ENCODE measurements around the gene UHRF1. TPM values are rescaled to one million over a fixed set of nuclear protein-coding genes. Genes with fewer than 3 reads are reported as not detected.

UHRF1 gene
- total and polyA plus RNA-seq, 2 donors from 2014 or later: 0.19 to 3.1 TPM

DNA sequence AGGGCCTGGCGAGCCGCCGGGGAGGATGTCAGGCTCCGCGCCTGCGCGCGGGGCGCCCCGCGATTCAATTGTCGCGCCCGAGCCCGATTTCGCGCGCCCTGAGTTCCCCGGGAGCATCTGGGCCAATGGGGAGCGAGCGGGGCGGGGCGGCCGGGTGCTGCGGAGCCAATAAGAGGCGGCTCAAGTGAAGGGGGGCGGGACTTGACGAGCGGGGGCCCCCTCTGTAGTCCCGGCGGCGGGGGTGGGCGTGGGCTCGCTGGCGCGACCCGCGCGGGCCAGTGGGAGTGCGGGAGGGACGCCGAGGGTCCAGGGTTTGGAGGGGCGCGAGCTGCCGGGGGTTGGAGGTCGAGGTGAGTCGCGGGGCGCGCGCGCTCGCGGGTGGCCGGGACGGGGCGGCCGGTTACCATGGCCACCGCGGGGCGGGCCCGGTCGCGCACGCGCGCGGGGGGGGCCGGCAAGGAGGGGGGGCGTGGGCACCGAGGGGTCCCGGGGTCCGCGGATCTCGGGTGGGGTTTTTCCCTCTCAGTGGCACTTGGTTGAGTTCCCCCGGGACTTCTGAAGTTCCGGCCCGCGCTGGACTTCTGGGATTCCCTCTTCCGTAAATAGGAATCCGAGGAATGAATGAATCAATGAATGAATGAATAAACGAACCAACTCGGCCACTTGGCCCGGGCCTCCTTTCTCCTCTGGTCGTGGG is 744 bp downstream of the UHRF1 start:
- H3K4me3 ChIP-seq (ENCODE audit: low read length in 3 of 3): peak overlapping the region; percentile 44 to 72 (median 59)
- DNase-seq: peak; percentile 92 to 98 (median 95)
- TF ChIP-seq, protein P1, sequence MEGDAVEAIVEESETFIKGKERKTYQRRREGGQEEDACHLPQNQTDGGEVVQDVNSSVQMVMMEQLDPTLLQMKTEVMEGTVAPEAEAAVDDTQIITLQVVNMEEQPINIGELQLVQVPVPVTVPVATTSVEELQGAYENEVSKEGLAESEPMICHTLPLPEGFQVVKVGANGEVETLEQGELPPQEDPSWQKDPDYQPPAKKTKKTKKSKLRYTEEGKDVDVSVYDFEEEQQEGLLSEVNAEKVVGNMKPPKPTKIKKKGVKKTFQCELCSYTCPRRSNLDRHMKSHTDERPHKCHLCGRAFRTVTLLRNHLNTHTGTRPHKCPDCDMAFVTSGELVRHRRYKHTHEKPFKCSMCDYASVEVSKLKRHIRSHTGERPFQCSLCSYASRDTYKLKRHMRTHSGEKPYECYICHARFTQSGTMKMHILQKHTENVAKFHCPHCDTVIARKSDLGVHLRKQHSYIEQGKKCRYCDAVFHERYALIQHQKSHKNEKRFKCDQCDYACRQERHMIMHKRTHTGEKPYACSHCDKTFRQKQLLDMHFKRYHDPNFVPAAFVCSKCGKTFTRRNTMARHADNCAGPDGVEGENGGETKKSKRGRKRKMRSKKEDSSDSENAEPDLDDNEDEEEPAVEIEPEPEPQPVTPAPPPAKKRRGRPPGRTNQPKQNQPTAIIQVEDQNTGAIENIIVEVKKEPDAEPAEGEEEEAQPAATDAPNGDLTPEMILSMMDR (IDR thresholded peaks at IDR 0.05; ENCODE audit: borderline replicate concordance, extremely low read depth, insufficient read depth): no peak
- no peaks in the 10 kb centered on the region for H3K27me3 ChIP-seq (ENCODE audit: control insufficient read depth, insufficient read depth, low read length)
- H3K9ac ChIP-seq (ENCODE audit: low read length in 3 of 3): peak overlapping the region in 2 of 3 donors; percentile 19 to 22
- intact Hi-C loops (cut with DNase I): loop anchor here (5.0 kb wide), 1 partner anchor 33 kb away; no protein-coding TSS in a partner anchor
- no peaks in the 10 kb centered on the region for H3K9me3 ChIP-seq (ENCODE audit: control insufficient read depth in 2 of 3, insufficient read depth in 1 of 3, low read length in 3 of 3)
- no peak overlapping the region for H3K27ac ChIP-seq (ENCODE audit: low read depth in 2 of 2, low read length in 2 of 2)
- peaks cover 0 to 15% (median 13%) of the 10 kb centered on the region in 3 donors for H3K4me1 ChIP-seq (ENCODE audit: control insufficient read depth in 2 of 3, insufficient read depth in 2 of 3, low read depth in 1 of 3, low read length in 3 of 3)
- FAIRE-seq: no peak
- no peaks in the 10 kb centered on the region for H3K36me3 ChIP-seq (ENCODE audit: control insufficient read depth in 2 of 3, insufficient read depth in 3 of 3, low read length in 3 of 3)

DNA sequence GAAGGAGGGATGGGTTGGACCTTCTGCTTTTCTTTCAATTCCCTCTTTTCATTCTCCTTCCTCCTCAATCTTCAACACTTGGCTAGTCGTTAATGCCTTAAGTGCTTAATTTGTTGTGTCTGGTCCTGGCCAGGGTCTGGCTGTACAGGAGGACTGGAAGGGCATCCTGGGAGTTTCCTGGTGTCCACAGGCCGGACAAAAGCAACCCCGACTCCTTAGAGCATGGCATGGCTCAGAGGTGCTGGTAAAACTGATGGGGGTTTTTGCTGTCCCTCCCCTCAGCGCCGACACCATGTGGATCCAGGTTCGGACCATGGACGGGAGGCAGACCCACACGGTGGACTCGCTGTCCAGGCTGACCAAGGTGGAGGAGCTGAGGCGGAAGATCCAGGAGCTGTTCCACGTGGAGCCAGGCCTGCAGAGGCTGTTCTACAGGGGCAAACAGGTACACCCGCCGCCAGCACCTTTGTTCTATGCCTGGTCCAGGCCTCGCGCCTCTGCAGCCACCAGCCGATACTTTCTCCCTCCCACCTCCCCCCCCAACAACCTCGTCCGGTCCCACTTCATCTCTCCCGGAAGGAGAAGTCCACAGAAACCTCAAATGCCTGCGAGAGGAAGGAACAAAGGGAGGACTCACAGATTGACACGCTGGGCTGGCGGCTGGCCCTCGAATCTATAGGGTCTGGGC is 1.4 kb downstream of the UHRF1 start:
- Histone ChIP-seq H3K9ac (ENCODE audit: low read length in 3 of 3) (peak overlapping the region in 2 of 3 donors; percentile 22 to 58), H3K4me1 (ENCODE audit: control insufficient read depth in 2 of 3, insufficient read depth in 2 of 3, low read depth in 1 of 3, low read length in 3 of 3) (peaks cover 0 to 15% (median 13%) of the 10 kb centered on the region in 3 donors), H3K27me3 (ENCODE audit: control insufficient read depth, insufficient read depth, low read length) (no peaks in the 10 kb centered on the region), H3K36me3 (ENCODE audit: control insufficient read depth in 2 of 3, insufficient read depth in 3 of 3, low read length in 3 of 3) (no peaks in the 10 kb centered on the region), H3K4me3 (ENCODE audit: low read length in 3 of 3) (peak overlapping the region; percentile 44 to 72 (median 59)), H3K9me3 (ENCODE audit: control insufficient read depth in 2 of 3, insufficient read depth in 1 of 3, low read length in 3 of 3) (no peaks in the 10 kb centered on the region), H3K27ac (ENCODE audit: low read depth in 2 of 2, low read length in 2 of 2) (no peak overlapping the region)
- TF ChIP-seq, protein P1 (IDR thresholded peaks at IDR 0.05; ENCODE audit: borderline replicate concordance, extremely low read depth, insufficient read depth): no peak
- intact Hi-C loops (cut with DNase I): loop anchor here (5.0 kb wide), 1 partner anchor 33 kb away; no protein-coding TSS in a partner anchor
- FAIRE-seq: no peak
- peak in 4 of 5 donors; percentile 31 to 75 (median 59) for DNase-seq

DNA sequence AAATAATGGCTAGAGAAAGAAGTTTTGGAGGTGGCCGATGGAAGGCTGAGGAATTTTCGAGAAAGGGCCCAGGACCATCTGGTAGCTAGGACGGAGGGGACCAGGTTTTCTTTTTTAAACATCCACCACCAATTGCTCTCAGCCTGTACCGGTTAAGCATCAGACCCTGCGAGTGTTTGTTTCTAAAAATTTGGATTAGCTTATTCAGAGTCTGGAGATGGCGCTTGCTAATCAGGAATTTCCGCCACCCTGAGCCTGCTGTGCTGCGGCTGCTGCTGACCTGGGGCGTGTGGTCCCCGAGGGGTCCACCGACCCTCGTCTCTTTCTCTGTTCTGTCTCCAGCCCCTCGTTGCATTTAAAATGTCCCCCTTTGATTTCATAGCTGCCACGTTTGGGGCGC is 2.0 kb downstream of the UHRF1 start:
- H3K27ac ChIP-seq (ENCODE audit: low read depth in 2 of 2, low read length in 2 of 2): no peak overlapping the region
- H3K4me3 ChIP-seq (ENCODE audit: low read length in 3 of 3): peak overlapping the region in 1 of 3 donors; percentile 2
- intact Hi-C loops (cut with DNase I): loop anchor here (5.0 kb wide), 1 partner anchor 34 kb away; no protein-coding TSS in a partner anchor
- no peaks in the 10 kb centered on the region for H3K36me3 ChIP-seq (ENCODE audit: control insufficient read depth in 2 of 3, insufficient read depth in 3 of 3, low read length in 3 of 3)
- FAIRE-seq (no peak), DNase-seq (peak in 1 of 5 donors; percentile 23)
- H3K9me3 ChIP-seq (ENCODE audit: control insufficient read depth in 2 of 3, insufficient read depth in 1 of 3, low read length in 3 of 3): no peaks in the 10 kb centered on the region
- TF ChIP-seq, protein P1 (IDR thresholded peaks at IDR 0.05; ENCODE audit: borderline replicate concordance, extremely low read depth, insufficient read depth): no peak
- H3K9ac ChIP-seq (ENCODE audit: low read length in 3 of 3): peak overlapping the region in 2 of 3 donors; percentile 33 to 58
- H3K27me3 ChIP-seq (ENCODE audit: control insufficient read depth, insufficient read depth, low read length): no peaks in the 10 kb centered on the region
- H3K4me1 ChIP-seq (ENCODE audit: control insufficient read depth in 2 of 3, insufficient read depth in 2 of 3, low read depth in 1 of 3, low read length in 3 of 3): peaks cover 0 to 15% (median 13%) of the 10 kb centered on the region in 3 donors
